ENCODE results near the gene TTC1.

TTC1 gene

GRCh38 chr5:160087199-160087598 is 78.3 kb downstream of the TTC1 start:
- no peak for DNase-seq (ENCODE audit: low spot score)

- no peak for DNase-seq (ENCODE audit: low spot score)
Observed at GRCh38 chr5:160088805-160089204, 79.9 kb downstream of the TTC1 start.

DNA sequence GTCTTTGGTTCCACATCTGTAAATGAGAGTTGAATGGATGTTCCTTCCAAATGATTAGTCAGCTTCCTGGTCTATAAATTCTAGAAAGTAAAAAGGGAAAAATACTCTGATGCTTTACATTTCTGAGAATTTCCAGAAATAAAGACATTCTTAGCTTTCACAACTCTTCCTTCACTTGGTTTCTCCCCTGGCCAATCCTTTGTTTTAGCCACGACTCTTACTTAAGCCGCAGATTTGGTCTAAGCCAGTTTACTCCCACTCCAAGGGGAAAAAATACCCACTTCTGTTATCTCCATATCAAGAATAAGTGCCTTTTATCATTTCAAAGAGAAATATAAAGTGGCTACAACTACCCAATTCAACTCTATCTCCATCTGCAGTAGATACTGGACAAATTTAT is 80.6 kb downstream of the TTC1 start:
- DNase-seq (ENCODE audit: low spot score) = no peak

DNA sequence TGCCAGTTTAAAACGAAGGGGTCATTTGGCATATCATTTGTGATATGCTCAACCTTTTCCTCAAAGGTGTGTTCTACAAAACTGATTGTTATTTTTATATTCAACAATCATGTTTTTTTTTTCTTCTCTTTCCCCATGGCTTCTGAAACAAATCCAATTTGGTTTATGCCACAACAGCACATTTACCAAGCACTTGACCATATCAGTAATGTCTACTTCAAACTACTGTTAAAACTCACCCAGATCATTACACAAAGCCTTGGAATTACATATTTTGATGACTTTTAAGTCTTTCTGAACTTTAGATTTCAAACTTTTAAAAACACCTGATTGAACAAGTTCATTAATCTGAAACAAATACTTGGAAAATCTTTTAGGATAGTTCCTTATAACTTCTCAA is 81.1 kb downstream of the TTC1 start:
- no peak for DNase-seq (ENCODE audit: low spot score)

DNA sequence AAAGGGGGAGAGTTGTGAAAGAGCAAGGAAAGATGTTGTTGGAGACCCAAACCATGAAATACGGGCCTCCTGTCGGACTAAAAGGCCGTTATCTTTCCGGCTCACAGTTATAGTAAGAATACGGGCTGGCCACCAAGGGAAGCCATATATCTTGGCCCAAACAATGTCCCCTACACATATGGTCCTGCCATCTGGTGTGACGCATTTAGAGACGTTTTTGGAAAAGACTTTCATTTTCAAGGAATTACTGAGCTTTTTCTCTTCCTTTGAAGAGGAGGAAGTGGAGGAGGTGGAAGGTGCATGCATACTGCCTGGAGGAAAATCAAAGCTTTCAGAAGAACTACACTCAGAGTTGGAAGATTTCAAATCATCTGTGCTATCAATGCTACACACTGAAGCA is 83.6 kb downstream of the TTC1 start:
- DNase-seq (ENCODE audit: low spot score) = no peak

DNA sequence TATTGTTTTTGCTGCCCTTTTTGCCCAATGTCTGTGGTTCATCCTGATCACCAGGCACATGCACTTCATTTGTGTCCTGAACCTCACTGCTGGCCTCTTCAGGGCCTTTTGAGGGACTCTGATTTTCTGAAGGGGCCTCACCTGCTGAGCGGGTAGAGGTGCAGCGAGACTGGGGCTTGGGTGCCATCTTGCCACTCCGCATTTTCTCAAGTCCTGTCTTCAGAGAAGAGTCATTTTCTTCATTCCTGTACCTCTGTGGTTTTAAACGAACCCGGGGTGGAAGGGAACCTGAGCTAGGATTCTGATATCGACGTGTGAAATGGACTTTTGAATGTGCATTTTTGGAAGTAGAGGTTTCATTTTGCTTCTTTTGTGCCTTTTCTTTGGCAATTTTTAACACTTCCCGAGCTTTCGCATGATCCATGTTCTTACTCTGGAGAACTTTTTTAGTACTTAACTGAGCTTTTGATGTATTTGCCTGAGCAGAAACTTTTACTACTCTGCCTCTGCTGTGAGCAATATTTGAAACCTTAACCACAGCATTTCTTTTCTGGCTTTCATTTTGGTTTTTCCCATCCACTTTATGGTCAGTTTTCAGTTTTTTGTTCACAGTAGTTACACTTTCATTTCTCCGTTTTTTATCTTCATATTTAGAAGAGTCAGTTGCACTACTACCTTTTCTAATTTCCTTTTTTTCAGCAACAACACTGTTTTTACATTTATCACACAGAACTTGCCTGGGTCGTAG is 84.2 kb downstream of the TTC1 start:
- no peak for DNase-seq (ENCODE audit: low spot score)

DNA sequence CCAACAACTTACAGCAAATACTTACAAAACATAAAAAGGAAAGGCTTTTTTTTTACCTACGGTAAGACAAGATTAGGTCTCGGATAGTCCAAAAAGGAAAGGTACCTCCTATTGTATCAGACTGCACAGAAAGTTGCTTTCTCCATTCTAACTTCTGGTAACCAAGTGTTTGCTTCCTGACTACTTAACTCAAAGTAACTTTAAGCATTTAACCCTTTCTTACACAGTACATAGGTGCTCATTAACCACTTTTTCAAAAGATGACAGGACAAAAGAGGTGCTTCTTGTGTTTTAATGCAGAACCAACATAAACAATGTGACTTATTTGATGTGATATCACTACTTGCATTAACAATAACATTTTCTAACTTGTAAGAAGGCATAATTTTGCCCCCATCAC is 87.2 kb downstream of the TTC1 start:
- DNase-seq (ENCODE audit: low spot score) = no peak

GRCh38 chr5:160097991-160098390 is 89.1 kb downstream of the TTC1 start:
- no peak for DNase-seq (ENCODE audit: low spot score)

GRCh38 chr5:160105686-160106360 is 96.9 kb downstream of the TTC1 start:
- DNase-seq (ENCODE audit: low spot score) = no peak

DNA sequence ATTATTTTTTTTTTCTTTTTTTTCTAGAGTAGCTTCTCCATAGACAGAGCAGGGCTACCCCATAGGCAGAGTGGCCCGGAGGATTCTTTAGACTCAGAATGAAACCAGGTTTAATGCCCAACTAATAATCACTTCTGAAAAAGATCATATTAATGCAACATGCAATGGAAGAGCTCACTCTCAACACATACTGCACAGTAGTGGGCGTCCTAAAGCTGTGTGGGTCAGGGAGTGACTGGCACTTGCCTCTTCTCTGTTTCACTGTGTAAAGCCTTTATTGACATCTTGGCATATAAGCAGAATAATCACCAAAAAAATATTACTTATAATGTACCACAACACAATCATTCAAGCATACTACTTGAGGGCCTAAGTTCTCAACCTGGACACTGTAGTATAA is 99.2 kb downstream of the TTC1 start:
- no peak for DNase-seq (ENCODE audit: low spot score)

Measured in ecto neural progenitor cell (in vitro differentiated cells).